ENCODE results near the gene CCDC92.

The CCDC92 gene

DNA sequence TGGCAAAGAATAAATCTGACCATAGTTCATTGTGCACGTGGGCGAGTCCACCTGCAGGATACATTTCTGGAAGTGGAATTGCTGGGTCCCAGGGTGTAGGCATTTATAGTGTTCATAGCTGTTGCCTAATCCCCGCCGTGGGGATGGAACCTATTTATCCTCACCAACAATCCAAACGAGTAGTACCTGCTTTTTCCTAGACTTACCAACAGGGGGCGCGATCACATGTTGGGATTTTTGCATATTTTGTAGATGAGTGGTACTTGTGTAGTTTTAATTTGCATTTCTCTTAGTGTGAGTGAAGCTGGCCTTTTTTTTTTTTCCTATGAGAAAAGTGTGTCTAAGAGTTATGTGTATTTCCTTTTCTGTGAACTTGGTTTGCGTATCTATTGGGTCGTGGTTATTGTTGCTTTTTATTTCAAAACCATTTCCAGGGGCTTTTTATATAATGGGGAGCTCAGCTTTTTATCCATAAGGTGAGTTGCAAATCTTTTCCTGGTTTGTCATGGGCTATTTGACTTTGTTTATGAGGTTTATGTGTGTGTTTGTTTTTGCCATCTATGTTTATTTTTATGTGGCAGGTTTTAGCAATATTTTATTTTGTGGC lies 67.2 kb downstream of the CCDC92 start:
- no peak for DNase-seq

DNA sequence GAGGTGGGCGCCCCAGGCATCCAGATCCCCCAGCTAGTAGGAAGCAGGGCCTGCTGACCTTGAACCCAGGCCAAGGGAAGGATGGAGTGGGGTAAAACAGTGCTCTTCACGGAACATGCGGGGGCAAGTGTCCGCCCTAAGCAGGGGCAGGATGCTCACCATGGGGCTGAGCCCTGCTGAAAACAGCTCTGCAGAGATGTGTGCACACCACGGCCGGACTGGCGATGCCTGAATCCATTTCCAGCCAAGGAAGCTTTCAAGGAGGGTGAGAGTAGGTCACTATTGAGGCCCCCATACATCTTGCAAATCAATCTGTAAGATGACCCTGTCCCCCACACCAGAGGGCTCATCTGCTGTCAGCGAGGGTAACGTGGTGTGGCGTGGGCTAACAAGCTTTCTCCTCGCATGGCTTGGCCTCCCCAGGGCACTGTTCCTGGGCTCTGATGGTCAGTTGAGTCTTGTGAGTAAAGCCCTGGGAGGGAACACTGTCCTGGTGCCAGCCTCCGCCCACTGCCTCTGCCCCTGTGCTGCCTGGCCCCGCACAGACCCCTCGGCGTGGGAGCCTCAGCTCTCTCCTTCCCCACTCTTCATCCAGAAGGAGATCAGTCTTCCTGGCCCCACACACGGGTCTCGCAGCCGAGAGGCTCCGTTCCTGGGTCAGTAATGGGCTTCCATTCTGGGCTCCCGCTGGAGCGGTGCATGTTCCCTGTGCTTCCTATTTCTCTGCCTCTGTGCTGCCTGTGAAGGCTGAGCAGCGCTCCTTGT lies 69.1 kb downstream of the CCDC92 start:
- DNase-seq = no peak

DNA sequence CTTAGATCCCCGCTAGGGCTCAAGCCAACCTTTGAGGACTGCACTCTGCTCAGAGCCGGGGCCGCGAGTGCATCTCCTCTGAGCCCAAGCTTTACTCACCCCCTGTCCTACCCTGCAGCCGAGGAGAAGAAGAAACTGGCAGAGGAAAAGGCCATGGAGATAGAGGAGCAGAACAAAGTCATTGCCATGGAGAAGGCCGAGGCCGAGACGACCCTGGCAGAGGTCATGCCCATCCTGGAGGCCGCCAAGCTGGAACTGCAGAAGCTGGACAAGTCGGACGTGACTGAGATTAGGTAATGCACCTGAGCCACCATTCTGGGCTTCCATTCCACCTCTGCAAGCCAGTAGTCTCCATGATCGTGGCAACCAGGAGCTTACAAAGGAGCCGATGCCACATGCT lies 69.8 kb downstream of the CCDC92 start:
- DNase-seq = no peak

DNA sequence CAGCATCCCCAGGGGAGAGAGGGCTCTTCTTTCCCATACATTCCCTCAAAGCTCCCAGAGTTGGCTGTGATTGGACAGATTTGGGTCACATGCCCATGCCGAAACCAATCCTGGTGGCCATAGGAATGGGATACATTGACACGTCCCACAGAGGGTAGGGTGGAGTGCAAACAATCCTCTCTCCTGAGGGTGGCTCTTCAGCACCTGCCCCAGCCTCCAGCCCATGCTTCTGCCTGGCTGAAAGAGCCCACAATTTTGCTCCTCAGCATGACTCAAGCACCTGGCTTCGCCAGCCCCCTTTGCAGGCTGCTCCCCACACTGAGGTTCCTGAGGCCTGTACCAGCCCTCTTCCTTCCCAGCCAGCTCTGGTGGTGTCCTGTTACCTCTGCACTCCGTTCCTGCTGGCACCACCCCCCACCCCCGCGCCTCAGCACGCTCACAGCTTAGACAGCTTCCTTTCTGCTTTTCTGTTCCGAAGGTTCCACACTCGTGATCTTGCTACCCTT lies 71.7 kb downstream of the CCDC92 start:
- DNase-seq = no peak

DNA sequence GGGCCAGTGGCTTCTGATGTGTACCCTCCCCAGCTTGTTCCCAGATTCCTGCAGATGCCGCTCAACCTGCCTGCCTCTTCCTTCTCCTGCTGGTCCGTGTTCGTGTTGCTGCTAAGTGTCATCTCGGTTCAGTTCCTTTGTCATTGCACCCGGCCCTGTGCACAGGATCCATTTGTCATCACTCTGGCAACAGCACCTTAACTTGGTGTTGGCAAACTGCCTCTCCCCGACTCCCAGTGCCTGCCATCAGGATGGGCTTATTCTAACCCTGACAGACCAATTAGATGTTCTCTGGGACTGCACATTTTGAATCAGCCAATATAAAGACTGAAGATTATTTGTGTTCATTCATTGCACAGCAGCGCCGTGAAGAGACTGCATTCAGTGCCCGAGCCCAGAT lies 73.3 kb downstream of the CCDC92 start:
- no peak for DNase-seq

DNA sequence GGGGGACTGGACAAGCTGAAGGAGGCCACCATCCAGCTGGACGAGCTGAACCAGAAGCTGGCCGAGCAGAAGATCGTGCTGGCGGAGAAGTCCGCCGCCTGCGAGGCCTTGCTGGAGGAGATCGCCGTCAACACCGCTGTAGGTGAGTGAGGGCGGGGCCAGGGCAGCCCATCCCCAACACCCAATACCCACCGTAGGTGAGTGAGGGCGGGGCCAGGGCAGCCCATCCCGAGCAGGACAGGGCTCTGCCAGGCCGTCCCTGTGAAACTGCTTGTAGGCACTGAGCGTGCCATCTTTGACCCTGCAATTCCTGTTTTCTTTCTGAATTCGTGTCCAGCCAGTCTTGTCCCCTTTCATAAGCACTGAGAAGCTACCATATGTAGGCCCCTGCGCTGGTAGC lies 74.0 kb downstream of the CCDC92 start:
- no peak for DNase-seq

DNA sequence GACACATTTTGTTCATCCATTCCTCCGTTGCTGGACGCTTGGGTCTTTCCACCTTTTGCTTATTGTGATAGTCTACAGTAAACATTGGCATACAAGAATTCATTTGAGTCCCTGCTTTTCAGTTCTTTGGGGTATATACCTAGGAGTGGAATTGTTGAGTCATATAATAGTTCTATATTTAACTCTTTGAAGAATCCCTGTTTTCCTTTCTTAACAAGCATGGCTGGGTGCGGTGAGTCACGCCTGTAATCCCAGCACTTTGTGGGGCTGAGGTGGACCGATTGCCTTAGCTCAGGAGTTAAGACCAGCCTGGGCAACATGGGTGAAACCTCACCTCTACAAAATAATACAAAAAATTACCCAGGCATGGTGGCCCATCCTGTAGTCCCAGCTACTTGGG lies 75.4 kb downstream of the CCDC92 start:
- no peak for DNase-seq

DNA sequence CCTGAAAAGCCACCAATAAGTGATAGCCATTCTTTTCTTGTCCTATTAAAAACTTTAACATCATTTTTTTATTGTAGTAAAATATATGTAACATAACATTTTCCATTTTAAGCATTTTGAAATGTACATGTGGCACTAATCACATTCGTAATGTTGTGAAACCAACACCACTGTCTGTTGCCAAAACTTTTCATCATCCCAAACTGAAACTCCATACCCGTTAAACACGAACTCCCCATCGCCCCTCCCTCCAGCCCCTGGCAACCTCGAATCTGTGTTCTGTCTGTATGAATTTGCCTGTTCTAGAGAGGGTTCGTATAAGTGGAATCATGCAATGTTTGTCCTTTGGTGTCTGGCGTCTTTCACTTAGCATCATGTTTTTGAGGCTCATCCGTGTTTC lies 75.9 kb downstream of the CCDC92 start:
- DNase-seq = no peak

DNA sequence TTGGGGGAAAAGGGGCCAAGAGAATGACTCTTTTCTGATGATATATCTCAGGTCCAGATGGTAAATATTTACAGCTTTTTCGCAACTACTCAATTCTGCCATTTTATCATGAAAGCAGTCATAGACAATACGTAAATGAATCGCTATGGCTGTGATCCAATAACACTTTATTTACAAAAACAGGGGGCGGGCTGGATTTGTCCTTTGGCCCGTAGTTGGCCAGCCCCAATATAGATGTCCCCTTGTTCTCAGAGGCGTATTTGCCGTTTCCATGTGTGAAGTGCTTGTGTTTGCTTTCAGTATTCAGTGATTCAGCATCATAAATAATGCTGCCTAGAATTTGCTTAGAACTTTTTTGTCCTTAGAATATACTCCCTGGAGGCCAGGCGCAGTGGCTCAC lies 77.2 kb downstream of the CCDC92 start:
- DNase-seq = no peak

DNA sequence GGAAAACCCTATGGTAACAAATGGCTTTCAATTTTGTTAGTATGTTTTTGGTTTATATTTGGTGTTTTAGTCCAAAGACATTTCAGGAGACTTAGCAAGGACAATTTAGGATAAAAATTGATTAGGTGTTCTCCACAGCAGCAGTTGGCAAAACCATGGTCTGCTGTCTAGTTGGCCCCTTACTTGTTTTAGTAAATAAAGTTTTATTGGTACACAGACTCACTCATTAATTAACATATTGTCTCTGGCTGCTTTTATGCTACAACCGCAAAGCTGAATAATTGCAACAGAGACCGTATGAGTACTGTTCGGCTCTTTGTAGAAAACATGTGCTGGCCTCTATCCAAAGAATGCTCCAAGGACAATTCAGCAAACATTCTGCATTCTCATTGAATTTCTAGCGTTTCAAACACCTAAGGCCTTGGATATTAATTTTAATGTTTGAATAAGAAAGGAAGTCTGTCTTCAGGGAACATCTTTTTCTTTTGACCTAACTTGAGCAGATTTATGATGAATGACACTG lies 77.7 kb downstream of the CCDC92 start:
- no peak for DNase-seq

DNA sequence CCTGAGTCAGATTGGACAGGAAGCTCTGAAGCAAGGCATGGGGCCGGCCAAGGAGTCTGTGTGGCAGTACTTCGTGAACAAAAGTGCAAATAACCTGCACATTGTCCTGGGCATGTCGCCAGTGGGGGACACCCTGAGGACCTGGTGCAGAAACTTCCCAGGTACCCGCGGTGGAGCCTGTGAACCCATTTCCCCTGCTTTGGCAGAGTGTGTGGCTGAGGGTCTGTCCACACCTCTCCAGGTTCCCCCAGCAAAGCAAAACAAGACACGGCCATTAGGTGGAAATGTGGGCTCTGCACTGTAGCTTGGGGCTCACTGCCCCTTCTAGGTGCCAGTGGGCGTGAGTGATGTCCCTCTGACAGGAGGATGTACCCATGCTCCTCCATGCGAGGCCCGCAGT lies 79.4 kb downstream of the CCDC92 start:
- DNase-seq = no peak

DNA sequence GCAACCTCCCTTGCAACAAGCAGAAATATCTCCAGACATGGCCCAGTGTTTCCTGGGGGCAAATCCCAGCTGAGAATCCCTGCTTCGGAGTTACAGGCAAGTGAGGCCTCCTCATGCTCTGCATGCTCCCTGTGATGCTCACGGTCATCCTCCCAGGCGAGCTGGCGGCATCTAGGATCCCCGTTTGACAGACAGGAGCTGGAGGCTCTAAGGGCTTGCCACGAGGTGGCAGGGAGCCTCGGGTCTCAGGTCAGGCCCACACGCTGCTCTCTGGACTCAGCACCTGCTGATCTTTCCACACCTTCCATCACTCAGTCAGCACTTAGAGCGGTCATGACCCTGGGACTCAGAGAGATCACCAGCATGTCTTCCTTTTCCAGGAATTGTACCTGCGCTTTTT lies 79.8 kb downstream of the CCDC92 start:
- DNase-seq = no peak

DNA sequence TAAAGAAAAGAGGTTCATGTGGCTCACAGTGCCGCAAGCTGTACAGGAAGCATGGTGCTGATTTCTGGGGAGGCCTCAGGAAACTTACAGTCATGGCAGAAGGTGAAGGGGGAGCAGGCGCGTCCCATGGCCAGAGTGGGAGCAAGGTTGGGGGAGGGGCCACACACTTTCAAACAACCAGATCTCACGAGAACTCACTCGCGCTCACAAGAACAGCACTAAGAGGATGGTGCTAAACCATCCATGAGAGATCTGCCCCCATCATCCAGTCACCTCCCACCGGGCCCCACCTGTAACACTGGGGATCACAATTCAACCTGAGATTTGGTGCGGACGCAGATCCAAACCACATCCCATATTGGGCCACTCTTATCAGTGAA lies 80.5 kb downstream of the CCDC92 start:
- DNase-seq = no peak

DNA sequence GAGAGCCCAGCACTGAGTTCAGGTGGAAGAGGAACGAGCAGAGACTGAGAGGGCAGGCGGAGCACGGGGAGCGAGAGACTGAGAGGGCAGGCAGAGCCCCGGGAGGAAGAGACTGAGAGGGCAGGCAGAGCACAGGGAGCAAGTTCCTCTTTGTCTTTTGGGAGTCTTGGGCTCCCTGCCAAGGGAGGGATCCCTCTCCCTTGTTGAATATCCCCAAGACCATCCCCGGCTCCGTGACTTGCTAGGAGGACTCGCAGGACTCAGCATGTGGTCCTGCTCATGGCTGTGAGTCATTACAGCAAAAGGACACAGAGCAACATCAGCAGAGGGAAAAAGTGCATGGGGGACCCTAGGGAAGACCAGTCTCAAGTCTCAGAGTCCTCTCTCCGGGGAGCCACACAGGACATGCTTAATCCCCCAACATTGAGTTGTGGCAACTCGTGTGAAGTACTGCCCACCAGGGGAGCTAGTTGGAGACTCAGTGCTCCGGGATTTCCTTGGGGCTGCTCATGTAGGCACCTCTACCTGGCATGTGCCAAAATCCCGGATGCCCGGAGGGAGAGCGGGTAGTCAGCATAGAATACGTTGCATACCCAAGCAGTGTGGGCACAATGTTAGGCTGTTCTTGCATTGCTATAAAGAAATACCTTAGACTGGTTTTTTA lies 81.0 kb downstream of the CCDC92 start:
- no peak for DNase-seq

DNA sequence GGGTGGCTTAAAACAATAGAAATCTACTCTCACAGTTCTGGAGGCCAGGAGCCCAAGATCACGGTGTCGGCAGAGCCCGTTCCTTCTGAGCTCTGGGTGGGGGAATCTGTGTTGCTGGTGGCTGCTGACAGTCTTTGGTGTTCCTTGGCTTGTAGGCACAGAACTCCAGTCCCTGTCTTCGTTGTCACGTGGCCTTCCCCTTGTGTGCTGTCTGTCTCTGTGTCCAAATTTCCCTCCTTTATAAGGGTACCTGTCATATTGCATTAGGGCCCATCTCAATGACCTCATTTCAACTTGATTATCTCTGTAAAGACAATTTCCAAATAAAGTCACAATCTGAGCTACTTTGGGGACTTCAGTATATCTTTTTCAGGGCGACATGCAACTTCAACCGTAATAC lies 81.6 kb downstream of the CCDC92 start:
- DNase-seq = no peak

DNA sequence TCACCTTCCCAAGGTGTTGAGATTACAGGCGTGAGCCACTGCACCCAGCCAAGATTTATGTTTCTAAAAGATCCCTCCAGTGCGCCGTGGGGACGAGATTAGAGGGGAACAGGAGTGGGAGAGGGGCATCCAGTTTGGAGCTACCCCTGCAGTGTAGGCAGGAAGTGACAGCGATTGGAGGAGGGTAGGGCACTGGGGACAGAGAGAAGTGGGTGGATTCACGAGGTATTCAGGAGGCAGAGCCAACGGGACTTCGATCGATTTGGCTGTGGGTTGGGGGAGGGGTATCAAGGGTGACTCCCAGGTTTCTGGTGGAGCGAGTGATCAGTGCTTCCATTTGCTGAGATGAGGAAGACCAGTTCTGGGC lies 82.1 kb downstream of the CCDC92 start:
- no peak for DNase-seq

DNA sequence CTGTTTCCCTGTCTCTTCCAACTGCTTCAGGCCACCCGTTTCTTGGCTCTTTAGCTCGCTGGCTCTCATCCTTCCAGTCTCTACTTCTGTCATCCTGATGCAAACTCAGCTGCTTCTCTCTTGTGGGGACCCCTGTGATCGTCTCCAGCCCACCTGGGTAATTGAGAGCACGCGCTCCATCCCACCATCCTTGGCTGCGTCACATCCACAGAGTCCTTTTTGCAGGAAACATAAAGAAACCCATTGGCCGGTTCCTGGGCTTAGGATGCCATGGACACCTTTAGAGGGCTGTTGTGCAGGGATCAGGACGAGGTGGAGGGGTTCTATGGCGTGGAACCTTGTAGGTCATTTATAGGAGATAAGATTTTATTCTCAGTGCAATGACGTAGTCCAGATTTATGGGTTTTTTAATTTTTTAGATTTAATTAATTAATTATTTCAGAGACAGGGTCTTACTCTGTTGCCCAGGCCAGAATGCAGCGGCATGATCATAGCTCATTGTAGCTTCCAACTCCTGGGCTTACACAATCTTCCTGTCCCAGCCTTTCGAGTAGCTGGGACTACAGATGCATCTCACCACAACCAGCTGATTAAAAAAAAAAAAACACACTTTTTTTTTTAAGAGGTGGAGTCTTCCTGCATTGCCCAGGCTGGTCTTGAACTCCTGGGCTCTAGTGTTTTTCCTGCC lies 82.6 kb downstream of the CCDC92 start:
- no peak for DNase-seq

DNA sequence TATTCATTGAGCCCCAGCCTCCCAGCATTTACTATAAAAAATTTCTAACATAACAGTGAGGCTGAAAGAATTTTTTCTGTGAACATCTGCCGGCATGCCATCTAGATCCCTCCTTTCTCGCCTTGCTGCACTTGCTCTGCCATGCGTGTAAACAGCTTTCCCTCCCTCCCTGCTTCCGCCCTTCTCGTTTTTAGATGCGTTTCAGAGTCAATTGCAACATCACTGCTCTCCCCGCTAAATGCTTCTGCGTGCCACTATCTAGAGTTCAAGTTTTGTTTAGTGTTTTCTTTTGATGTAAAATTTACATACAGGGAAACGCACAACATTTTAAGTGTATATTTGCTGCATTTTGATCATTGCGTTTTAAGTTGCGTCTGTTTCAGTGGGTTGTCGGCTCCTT lies 83.6 kb downstream of the CCDC92 start:
- no peak for DNase-seq

DNA sequence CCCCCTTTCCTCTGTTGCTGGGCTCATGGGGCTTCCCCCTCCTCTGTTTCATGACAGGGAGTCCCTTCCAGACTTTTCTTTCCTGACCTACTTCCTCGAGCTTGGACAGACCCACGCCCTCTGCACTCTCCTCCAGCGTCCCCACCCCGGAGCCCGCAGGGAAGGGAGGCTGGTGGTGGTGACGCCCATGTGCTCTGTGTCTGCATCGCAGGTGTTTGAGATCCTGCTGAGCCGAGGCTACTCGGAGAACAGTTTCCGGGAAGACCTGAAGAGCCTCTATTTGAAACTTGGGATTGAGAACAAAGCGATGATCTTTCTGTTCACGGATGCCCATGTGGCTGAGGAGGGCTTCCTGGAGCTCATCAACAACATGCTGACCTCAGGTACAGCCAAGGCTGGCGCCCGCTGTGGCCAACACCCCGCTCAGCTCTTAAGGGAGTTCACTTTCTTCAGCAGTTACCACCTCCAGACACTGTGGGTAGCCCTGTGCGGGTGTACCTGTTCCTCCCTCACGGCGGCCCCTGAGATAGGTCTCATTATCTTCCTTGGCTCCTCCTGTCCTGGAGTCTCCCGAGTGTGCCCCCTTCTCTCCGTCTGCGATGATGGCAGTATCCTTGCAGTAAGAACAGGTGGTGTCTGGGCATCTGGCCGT lies 85.6 kb downstream of the CCDC92 start:
- DNase-seq = no peak

DNA sequence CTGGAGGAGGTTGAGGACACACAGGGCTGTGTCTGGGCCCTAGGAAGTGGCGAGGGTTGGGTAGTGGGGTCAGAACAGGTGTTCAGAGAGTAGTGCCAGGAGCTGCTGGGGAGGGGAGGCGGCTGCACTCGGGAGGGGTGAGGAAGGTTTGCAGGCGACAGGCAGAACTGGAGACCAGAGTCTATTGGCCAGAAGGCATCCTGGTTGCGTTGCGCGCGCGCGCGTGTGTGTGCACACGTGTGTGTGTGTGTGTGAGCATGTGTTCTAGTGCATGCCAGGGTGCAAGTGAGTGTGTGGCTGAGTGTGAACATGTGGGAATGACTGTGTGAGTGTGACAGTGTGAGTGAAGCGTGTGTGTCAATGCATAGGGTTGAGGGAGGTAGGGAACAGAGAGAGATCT lies 86.4 kb downstream of the CCDC92 start:
- no peak for DNase-seq
